Mononuclear cell (primary cell): Measurements from ENCODE around the gene SEMA5B. TPM values are rescaled to one million over a fixed set of nuclear protein-coding genes. Genes with fewer than 3 reads are reported as not detected.

ENCODE experiments used
- H3K27me3 ChIP-seq: 2 replicates; pipeline ENCODE4 v1.6.0; 2011; ENCODE audit warnings: low read length, control low read depth; ENCODE audit not compliant: insufficient read depth
- H3K4me1 ChIP-seq: 2 replicates; pipeline ENCODE4 v1.5.1; 2011; ENCODE audit warnings: mild to moderate bottlenecking, low read length, control low read depth; ENCODE audit not compliant: insufficient read depth
- H3K4me3 ChIP-seq: 2 replicates; pipeline ENCODE4 v1.5.1; 2011; ENCODE audit warnings: mild to moderate bottlenecking, low read length, moderate library complexity
- H3K9me3 ChIP-seq: 2 replicates; pipeline ENCODE4 v1.5.1; 2011; ENCODE audit warnings: low read depth, mild to moderate bottlenecking, control low read depth, low read length
- total RNA-seq: library from RNA; depleted of rRNA; stranded (reverse); fragments of >200 nt; gene quantifications from one replicate; pipeline ENCODE4 v1.2.3, GENCODE V29; 2012

The SEMA5B gene, protein sequence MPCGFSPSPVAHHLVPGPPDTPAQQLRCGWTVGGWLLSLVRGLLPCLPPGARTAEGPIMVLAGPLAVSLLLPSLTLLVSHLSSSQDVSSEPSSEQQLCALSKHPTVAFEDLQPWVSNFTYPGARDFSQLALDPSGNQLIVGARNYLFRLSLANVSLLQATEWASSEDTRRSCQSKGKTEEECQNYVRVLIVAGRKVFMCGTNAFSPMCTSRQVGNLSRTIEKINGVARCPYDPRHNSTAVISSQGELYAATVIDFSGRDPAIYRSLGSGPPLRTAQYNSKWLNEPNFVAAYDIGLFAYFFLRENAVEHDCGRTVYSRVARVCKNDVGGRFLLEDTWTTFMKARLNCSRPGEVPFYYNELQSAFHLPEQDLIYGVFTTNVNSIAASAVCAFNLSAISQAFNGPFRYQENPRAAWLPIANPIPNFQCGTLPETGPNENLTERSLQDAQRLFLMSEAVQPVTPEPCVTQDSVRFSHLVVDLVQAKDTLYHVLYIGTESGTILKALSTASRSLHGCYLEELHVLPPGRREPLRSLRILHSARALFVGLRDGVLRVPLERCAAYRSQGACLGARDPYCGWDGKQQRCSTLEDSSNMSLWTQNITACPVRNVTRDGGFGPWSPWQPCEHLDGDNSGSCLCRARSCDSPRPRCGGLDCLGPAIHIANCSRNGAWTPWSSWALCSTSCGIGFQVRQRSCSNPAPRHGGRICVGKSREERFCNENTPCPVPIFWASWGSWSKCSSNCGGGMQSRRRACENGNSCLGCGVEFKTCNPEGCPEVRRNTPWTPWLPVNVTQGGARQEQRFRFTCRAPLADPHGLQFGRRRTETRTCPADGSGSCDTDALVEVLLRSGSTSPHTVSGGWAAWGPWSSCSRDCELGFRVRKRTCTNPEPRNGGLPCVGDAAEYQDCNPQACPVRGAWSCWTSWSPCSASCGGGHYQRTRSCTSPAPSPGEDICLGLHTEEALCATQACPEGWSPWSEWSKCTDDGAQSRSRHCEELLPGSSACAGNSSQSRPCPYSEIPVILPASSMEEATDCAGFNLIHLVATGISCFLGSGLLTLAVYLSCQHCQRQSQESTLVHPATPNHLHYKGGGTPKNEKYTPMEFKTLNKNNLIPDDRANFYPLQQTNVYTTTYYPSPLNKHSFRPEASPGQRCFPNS
- total RNA-seq, result not detected

- H3K9me3 ChIP-seq, result no peaks in the 10 kb centered on the region
- peak within 1 kb of the TSS; percentile 5 for H3K4me3 ChIP-seq
- peaks cover 85% of the 10 kb centered on the region for H3K27me3 ChIP-seq
- peaks cover 22% of the 10 kb centered on the region for H3K4me1 ChIP-seq
Observed at GRCh38 chr3:123027292-123028232, at the start of gene SEMA5B. TSS of gene SEMA5B (minus strand) at chr3:123027763. CDS start at chr3:122961263, 66,500 bp downstream.

- Histone ChIP-seq H3K9me3 (no peaks in the 10 kb centered on the region), H3K4me1 (peaks cover 14% of the 10 kb centered on the region), H3K4me3 (no peak overlapping the region), H3K27me3 (no peaks in the 10 kb centered on the region)
Observed at GRCh38 chr3:123076496-123077418, 49.2 kb upstream of the SEMA5B start.

DNA sequence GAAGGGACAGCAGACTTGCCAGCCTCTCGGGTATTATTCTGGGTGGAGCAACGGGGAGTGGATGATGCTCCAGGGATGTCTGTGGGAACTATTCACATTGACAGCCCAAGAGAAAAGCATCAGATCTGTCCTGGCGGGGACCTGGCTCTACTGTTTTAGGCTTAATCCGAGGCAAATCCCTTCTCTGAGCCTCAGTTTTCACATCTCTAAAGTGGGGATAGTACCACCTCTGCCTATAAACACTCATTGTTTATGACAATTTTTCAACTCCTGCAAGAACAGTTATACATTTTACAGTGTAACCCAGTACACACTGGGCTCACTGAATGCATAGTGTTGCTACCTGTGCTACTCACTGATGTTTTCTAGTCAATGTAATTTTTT is 48.5 kb upstream of the SEMA5B start:
- Histone ChIP-seq H3K4me1 (peaks cover 13% of the 10 kb centered on the region), H3K27me3 (no peaks in the 10 kb centered on the region), H3K4me3 (no peak overlapping the region), H3K9me3 (no peaks in the 10 kb centered on the region)

DNA sequence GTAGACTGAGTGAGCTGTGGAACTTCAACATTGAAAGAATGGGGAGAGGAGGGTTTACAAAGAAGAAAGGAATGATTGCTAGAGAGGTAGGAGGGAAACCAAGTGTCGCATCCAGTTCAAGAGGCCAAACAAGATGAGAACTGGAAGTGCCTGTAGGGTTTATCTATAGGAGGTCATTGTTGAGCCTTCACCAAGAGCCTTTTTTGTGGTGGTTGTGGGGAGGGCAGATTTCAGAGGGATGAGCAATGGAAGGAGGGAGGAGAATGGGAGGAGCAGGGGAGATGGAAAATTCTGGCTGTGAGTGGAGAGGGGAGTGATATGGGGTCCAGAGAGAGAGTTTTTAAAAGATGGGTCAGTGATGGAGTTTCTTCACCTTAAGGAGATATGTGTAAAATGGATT is 47.8 kb upstream of the SEMA5B start:
- H3K4me1 ChIP-seq, result peaks cover 13% of the 10 kb centered on the region
- H3K27me3 ChIP-seq, result no peaks in the 10 kb centered on the region
- no peaks in the 10 kb centered on the region for H3K9me3 ChIP-seq
- H3K4me3 ChIP-seq, result no peak overlapping the region

GRCh38 chr3:123072564-123072963 is 45.0 kb upstream of the SEMA5B start:
- peaks cover 21% of the 10 kb centered on the region for H3K4me1 ChIP-seq

GRCh38 chr3:123072152-123072551 is 44.6 kb upstream of the SEMA5B start:
- Histone ChIP-seq H3K9me3 (no peaks in the 10 kb centered on the region), H3K27me3 (no peaks in the 10 kb centered on the region), H3K4me3 (no peak overlapping the region), H3K4me1 (peaks cover 23% of the 10 kb centered on the region)

More at GRCh38 chr3:123072564-123072963, 45.0 kb upstream of the SEMA5B start:
- Histone ChIP-seq H3K27me3 (no peaks in the 10 kb centered on the region), H3K4me3 (no peak overlapping the region), H3K9me3 (no peaks in the 10 kb centered on the region)

- Histone ChIP-seq H3K27me3 (no peaks in the 10 kb centered on the region), H3K9me3 (no peaks in the 10 kb centered on the region), H3K4me1 (peaks cover 23% of the 10 kb centered on the region), H3K4me3 (no peak overlapping the region)
Observed at GRCh38 chr3:123071581-123071980, 44.0 kb upstream of the SEMA5B start.

DNA sequence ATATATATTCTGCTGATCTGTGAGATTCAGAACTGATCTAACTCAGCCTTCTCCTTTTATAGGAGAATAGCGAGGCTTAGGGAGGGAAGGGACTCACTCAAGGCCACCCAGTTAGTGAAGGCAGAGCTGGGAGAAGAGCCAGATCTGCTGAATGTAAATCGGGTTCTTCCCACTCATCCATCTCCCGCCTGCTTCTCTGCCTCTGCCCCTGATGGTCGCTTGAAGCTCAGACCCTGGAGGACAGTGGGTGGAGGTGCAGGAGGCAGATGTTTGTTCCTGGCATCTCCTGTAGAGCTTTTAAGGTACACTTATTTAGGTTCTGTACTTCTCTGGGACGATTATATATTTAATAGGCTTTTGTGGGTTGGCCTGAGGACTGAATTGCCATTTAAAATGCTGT is 43.6 kb upstream of the SEMA5B start:
- H3K4me1 ChIP-seq, result peaks cover 23% of the 10 kb centered on the region
- no peak overlapping the region for H3K4me3 ChIP-seq
- no peaks in the 10 kb centered on the region for H3K9me3 ChIP-seq
- H3K27me3 ChIP-seq, result no peaks in the 10 kb centered on the region

DNA sequence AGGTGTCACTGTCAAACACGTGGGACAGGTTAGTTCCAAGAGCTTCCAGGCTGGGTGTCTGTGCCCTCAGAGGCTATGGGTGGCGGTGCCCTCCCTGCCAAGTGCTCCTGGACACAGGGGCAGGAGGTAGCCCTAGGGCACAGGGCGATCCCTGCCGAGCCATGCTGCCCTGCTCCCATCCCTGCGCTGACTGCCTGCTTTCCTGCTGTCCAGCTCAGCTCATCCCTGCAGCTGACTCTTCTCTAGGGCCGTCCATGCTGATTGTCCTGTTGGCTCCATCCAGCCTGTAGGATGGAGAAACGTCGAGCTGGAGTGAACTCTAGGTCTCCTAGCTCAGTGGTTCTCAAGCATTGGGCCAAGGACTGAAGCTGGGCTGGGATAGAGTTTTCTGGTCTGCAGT is 42.9 kb upstream of the SEMA5B start:
- Histone ChIP-seq H3K9me3 (no peaks in the 10 kb centered on the region), H3K27me3 (no peaks in the 10 kb centered on the region), H3K4me1 (peaks cover 23% of the 10 kb centered on the region), H3K4me3 (no peak overlapping the region)

DNA sequence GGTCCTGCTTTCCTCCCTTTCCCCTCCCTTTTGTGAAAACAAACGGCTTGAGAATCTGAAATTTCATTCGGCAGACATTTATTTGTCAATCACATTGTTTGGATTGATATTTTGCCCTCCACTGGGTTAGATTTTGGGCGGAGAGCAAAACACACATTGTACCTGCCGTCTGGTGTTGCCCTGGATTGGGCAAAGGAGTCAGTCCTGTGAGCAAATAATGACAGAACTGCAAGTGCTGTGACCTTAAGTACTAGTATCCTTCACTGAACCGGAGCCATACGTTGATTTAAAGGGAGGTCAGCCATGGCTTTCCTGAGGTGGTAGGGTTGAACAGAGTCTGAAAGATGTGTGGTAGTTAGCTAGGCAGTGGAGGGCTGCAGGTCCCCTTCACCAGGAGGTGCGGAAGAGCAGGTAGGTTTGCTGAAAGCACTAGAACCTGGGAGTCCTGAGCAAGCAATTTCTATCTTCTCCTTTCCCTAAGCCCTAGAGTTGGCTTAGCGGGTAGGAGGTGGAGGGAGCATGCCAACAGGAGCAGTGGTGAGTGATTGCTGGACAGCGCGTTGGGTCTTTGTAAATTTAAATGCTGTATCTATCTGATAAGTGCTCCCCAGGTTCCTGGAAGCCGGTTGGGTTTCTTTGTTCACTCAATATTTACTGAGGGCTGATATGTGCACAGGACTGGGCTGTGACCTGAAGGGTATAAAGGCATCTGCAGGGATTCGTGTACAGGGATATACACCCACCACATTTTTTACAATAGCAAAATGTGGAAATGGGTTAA is 41.2 kb upstream of the SEMA5B start:
- Histone ChIP-seq H3K9me3 (no peaks in the 10 kb centered on the region), H3K4me3 (no peak overlapping the region), H3K27me3 (no peaks in the 10 kb centered on the region), H3K4me1 (peaks cover 23% of the 10 kb centered on the region)

DNA sequence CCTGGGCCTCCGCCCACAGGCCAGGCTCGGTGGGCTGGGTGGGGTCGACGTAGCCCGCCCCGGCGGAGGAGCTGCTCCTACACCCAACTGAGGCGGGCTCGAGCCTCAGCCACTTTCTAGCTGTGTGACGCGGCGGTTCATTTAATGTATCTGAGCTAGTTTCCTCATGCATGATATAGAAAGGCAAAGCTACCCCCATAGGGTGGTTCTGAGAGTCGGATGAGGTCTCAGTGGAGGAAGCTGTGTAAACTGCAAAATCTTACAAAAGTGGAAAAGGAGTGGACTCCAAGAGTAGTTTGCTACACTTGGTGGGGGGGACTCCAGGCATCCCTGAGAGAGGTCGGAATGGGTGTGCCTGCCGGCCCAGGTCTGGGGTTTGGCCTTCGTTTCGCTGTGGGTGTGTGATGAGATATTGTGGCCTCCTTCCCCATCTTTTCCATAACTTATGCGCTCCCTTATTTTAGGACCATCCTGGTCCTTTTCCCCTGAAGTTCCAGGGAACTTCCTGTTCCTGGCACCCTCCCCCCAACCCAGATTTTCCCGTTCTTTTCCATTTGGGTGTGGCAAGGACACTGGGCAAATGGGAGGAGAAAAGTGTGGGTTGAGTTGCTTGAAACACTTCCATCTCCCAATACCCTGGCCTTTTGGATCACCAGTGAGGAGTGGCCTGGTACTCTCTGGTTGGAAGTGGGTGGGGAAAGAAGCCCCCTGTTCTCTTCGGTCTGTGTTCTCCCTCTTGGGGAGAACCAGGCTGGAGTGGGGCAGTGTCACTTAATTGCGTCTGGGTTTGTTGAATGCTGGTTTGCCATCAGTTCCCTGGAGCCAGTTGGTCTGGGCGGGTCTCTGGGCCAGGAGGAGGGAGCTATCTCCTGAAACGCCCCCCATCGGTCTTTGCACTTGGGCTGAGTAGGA is 40.4 kb upstream of the SEMA5B start:
- Histone ChIP-seq H3K9me3 (no peaks in the 10 kb centered on the region), H3K4me1 (peaks cover 23% of the 10 kb centered on the region), H3K4me3 (peak overlapping the region; percentile 53), H3K27me3 (no peaks in the 10 kb centered on the region)
